ENCODE results near the gene PI3. TPM values are rescaled to one million over a fixed set of nuclear protein-coding genes. Genes with fewer than 3 reads are reported as not detected.
"Not testable (repeated sequence)": the region's sequence is repeated elsewhere in the genome, so short reads cannot be mapped to it uniquely, and the experiment has no call there.

PI3 gene
- total and polyA plus RNA-seq, 7 experiments from 2014 or later, result not detected

DNA sequence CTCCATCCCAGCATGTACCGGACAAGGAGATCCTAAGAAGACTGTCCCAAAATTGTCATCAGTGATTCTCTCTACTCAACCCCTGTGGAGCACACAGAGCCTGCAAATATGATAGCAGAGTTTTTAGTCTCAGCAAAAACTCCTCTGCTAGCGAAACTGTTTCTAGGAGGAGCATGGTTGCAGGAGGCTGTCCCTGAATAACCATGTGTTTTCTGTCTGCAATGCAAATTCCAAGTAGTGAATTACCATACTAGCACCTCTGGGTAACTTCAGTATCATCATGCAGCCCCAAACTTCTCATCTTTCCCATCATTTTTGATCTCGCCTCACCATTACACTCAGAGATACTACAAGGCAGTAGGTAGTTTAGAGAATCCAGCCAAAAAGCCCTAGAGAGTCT is 25.6 kb upstream of the PI3 start:
- no peaks in the 10 kb centered on the region for H3K4me1 Mint-ChIP-seq
- DNase-seq (no peak), ATAC-seq (no peak)
- Histone ChIP-seq H3K27ac (ENCODE audit: low read depth, low read length) (no peak overlapping the region), H3K27me3 (ENCODE audit: control insufficient read depth in 2 of 2, insufficient read depth in 2 of 2, low read length in 2 of 2) (no peaks in the 10 kb centered on the region), H3K4me1 (ENCODE audit: control insufficient read depth in 2 of 2, insufficient read depth in 2 of 2, low read length in 2 of 2) (no peaks in the 10 kb centered on the region), H3K9me3 (ENCODE audit: control insufficient read depth in 2 of 3, low read length in 3 of 3) (no peaks in the 10 kb centered on the region), H3K36me3 (ENCODE audit: control insufficient read depth in 2 of 3, insufficient read depth in 3 of 3, low read length in 3 of 3) (no peaks in the 10 kb centered on the region), H3K4me3 (ENCODE audit: low read length) (no peak overlapping the region)
- intact Hi-C loops (cut with micrococcal nuclease), result no loop called here
- POLR2A ChIA-PET, result no interaction called here
- H3K9me3 Mint-ChIP-seq, result peaks cover 0 to 2% (median 0%) of the 10 kb centered on the region in 11 donors
- no peaks in the 10 kb centered on the region for H3K36me3 Mint-ChIP-seq
- H3K27me3 Mint-ChIP-seq, result peaks cover 27 to 42% (median 38%) of the 10 kb centered on the region in 5 donors
- CTCF ChIA-PET, result no interaction called here
- no peak overlapping the region for H3K4me3 Mint-ChIP-seq
- H3K27ac Mint-ChIP-seq, result no peak overlapping the region

DNA sequence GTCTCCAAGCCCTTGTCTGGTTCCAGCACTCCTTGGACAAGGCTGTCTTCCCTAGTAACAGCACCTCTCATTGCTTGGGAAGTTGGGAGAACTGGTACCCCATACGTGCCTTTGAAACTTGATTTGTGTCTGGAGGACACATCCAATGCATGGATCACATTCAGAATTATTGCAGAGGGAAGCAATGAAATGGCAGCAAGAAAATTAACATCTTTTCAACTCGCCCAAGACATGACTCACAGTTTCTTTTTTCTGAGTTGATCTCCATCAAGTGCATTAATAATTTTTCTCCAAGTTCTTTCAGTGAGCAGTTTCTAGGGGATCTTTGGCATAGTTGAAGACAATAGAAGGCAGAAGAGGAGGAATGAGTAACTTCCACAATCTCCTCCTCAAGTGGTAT is 22.3 kb upstream of the PI3 start:
- no peaks in the 10 kb centered on the region for H3K36me3 ChIP-seq (ENCODE audit: control insufficient read depth in 2 of 3, insufficient read depth in 3 of 3, low read length in 3 of 3)
- Mint-ChIP-seq H3K27ac (no peak overlapping the region), H3K36me3 (peaks cover 0 to 6% (median 0%) of the 10 kb centered on the region in 5 donors), H3K9me3 (peaks cover 0 to 24% (median 3%) of the 10 kb centered on the region in 11 donors), H3K4me3 (no peak overlapping the region), H3K27me3 (peaks cover 19 to 55% (median 43%) of the 10 kb centered on the region in 5 donors), H3K4me1 (peaks cover 0 to 2% (median 0%) of the 10 kb centered on the region in 7 donors)
- H3K4me3 ChIP-seq (ENCODE audit: low read length), result no peak overlapping the region
- POLR2A ChIA-PET, result no interaction called here
- CTCF ChIA-PET, result no interaction called here
- DNase-seq (no peak), ATAC-seq (no peak)
- H3K27me3 ChIP-seq (ENCODE audit: control insufficient read depth in 2 of 2, insufficient read depth in 2 of 2, low read length in 2 of 2), result no peaks in the 10 kb centered on the region
- no peaks in the 10 kb centered on the region for H3K9me3 ChIP-seq (ENCODE audit: control insufficient read depth in 2 of 3, low read length in 3 of 3)
- no peaks in the 10 kb centered on the region for H3K4me1 ChIP-seq (ENCODE audit: control insufficient read depth in 2 of 2, insufficient read depth in 2 of 2, low read length in 2 of 2)
- intact Hi-C loops (cut with micrococcal nuclease), result no loop called here
- H3K27ac ChIP-seq (ENCODE audit: low read depth, low read length), result no peak overlapping the region

DNA sequence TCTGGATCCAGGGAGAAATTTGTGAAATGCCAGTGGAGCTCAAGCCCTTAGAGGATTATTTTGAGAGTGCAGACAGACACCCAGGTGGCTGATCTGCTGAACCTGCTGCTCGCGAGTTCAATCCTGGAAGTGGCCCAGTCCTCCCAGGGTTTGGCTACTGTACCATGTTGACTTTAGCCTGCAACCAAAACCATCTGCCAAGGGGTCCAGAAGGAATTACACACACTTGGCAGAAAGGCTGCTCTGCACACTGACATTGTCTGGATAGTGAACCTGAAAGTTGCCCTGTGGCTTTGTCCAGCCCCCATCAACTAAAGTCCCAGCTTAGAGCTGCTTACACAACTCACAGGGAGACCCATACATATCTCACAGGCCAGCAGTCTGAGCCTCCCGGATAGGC is 21.6 kb upstream of the PI3 start:
- Mint-ChIP-seq H3K27me3 (peaks cover 16 to 56% (median 42%) of the 10 kb centered on the region in 5 donors), H3K4me3 (no peak overlapping the region), H3K4me1 (peaks cover 0 to 2% (median 0%) of the 10 kb centered on the region in 7 donors), H3K36me3 (peaks cover 0 to 6% (median 0%) of the 10 kb centered on the region in 5 donors), H3K9me3 (peaks cover 0 to 31% (median 3%) of the 10 kb centered on the region in 11 donors), H3K27ac (no peak overlapping the region)
- H3K27ac ChIP-seq (ENCODE audit: low read depth, low read length), result no peak overlapping the region
- H3K4me1 ChIP-seq (ENCODE audit: control insufficient read depth in 2 of 2, insufficient read depth in 2 of 2, low read length in 2 of 2), result no peaks in the 10 kb centered on the region
- DNase-seq (no peak), ATAC-seq (no peak)
- CTCF ChIA-PET, result no interaction called here
- H3K4me3 ChIP-seq (ENCODE audit: low read length), result no peak overlapping the region
- no peaks in the 10 kb centered on the region for H3K27me3 ChIP-seq (ENCODE audit: control insufficient read depth in 2 of 2, insufficient read depth in 2 of 2, low read length in 2 of 2)
- no peaks in the 10 kb centered on the region for H3K36me3 ChIP-seq (ENCODE audit: control insufficient read depth in 2 of 3, insufficient read depth in 3 of 3, low read length in 3 of 3)
- H3K9me3 ChIP-seq (ENCODE audit: control insufficient read depth in 2 of 3, low read length in 3 of 3), result peaks cover 0 to 7% (median 0%) of the 10 kb centered on the region in 3 experiments
- intact Hi-C loops (cut with micrococcal nuclease), result no loop called here
- POLR2A ChIA-PET, result no interaction called here

DNA sequence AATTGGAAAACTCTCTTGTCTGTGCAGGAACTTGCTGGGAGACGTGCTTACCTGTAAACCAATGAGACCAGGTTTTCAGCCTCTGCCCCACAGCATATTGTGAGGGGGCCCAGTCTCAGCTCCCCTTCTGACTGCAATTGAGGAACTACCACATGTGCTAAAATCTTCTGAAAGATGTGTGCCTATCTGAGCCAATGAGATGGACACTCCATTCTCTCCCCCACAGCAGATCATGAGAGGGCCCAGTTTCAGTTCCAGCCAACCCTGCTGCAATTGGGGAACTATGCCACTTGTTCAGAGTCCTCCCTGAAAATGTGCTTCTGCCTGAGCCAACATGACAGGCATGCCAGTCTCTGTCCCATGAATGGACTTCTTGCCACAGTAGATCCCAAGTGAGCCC is 20.9 kb upstream of the PI3 start:
- H3K27me3 Mint-ChIP-seq, result peaks cover 19 to 57% (median 40%) of the 10 kb centered on the region in 5 donors
- Histone ChIP-seq H3K27ac (ENCODE audit: low read depth, low read length) (no peak overlapping the region), H3K9me3 (ENCODE audit: control insufficient read depth in 2 of 3, low read length in 3 of 3) (peaks cover 0 to 12% (median 0%) of the 10 kb centered on the region in 3 experiments), H3K4me1 (ENCODE audit: control insufficient read depth in 2 of 2, insufficient read depth in 2 of 2, low read length in 2 of 2) (no peaks in the 10 kb centered on the region), H3K4me3 (ENCODE audit: low read length) (no peak overlapping the region), H3K36me3 (ENCODE audit: control insufficient read depth in 2 of 3, insufficient read depth in 3 of 3, low read length in 3 of 3) (no peaks in the 10 kb centered on the region), H3K27me3 (ENCODE audit: control insufficient read depth in 2 of 2, insufficient read depth in 2 of 2, low read length in 2 of 2) (no peaks in the 10 kb centered on the region)
- H3K4me1 Mint-ChIP-seq, result peaks cover 0 to 2% (median 0%) of the 10 kb centered on the region in 7 donors
- peaks cover 0 to 37% (median 7%) of the 10 kb centered on the region in 11 donors for H3K9me3 Mint-ChIP-seq
- intact Hi-C loops (cut with micrococcal nuclease), result no loop called here
- H3K36me3 Mint-ChIP-seq, result peaks cover 0 to 6% (median 4%) of the 10 kb centered on the region in 5 donors
- no peak overlapping the region for H3K4me3 Mint-ChIP-seq
- POLR2A ChIA-PET, result no interaction called here
- ATAC-seq, result peak; percentile 71
- CTCF ChIA-PET, result no interaction called here
- no peak for DNase-seq
- H3K27ac Mint-ChIP-seq, result no peak overlapping the region

DNA sequence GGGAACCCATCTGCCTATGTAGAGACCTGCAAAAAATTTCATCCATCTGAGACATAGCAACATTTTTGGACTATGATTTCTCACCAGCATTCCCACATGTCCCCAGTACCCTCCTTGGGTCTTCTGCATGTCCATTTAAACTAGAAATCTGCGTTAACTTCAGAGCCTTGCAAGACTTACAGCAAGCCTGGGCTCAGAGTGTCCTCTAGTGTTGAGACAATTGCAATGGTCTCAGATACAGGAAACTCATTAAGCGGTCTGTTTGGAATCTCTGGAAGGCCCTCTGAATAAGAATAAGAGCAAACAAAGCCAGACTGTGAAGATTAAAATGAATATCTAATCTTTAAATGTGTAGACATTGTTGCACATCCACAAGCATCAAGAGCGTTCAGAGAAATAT is 20.5 kb upstream of the PI3 start:
- Mint-ChIP-seq H3K27me3 (peaks cover 20 to 59% (median 38%) of the 10 kb centered on the region in 5 donors), H3K4me3 (no peak overlapping the region), H3K4me1 (peaks cover 0 to 2% (median 0%) of the 10 kb centered on the region in 7 donors), H3K27ac (no peak overlapping the region), H3K36me3 (peaks cover 0 to 10% (median 6%) of the 10 kb centered on the region in 5 donors), H3K9me3 (peaks cover 0 to 42% (median 12%) of the 10 kb centered on the region in 11 donors)
- H3K27me3 ChIP-seq (ENCODE audit: control insufficient read depth in 2 of 2, insufficient read depth in 2 of 2, low read length in 2 of 2), result no peaks in the 10 kb centered on the region
- H3K9me3 ChIP-seq (ENCODE audit: control insufficient read depth in 2 of 3, low read length in 3 of 3), result peaks cover 0 to 17% (median 0%) of the 10 kb centered on the region in 3 experiments
- no peaks in the 10 kb centered on the region for H3K36me3 ChIP-seq (ENCODE audit: control insufficient read depth in 2 of 3, insufficient read depth in 3 of 3, low read length in 3 of 3)
- DNase-seq (no peak), ATAC-seq (no peak)
- no peak overlapping the region for H3K27ac ChIP-seq (ENCODE audit: low read depth, low read length)
- ChIA-PET CTCF (no interaction called here), POLR2A (no interaction called here)
- H3K4me1 ChIP-seq (ENCODE audit: control insufficient read depth in 2 of 2, insufficient read depth in 2 of 2, low read length in 2 of 2), result no peaks in the 10 kb centered on the region
- H3K4me3 ChIP-seq (ENCODE audit: low read length), result no peak overlapping the region
- intact Hi-C loops (cut with micrococcal nuclease), result no loop called here

DNA sequence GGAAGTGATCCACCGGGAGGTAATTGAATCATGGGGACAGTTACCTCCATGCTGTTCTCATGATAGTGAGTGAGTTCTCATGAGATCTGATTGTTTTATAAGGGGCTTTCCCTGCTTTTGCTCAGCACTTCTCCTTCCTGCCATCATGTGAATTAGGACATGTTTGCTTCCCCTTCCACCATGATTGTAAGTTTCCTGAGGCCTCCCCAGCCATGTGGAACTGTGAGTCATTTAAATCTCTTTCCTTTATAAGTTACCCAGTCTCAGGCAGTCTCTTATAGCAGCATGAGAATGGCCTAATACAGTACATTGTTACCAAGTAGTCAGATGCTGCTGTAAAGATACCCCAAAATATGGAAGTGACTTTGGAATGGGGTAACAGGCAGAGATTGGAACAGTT is 19.9 kb upstream of the PI3 start:
- POLR2A ChIA-PET; CTCF ChIA-PET; H3K36me3 Mint-ChIP-seq; H3K4me1 Mint-ChIP-seq; H3K4me3 ChIP-seq (ENCODE audit: low read length); H3K36me3 ChIP-seq (ENCODE audit: control insufficient read depth in 2 of 3, insufficient read depth in 3 of 3, low read length in 3 of 3); DNase-seq; H3K4me1 ChIP-seq (ENCODE audit: control insufficient read depth in 2 of 2, insufficient read depth in 2 of 2, low read length in 2 of 2); intact Hi-C loops (cut with micrococcal nuclease); H3K4me3 Mint-ChIP-seq; H3K27me3 ChIP-seq (ENCODE audit: control insufficient read depth in 2 of 2, insufficient read depth in 2 of 2, low read length in 2 of 2); H3K27ac ChIP-seq (ENCODE audit: low read depth, low read length); H3K27ac Mint-ChIP-seq: not testable (repeated sequence)
- Mint-ChIP-seq H3K27me3 (peaks cover 20 to 55% (median 40%) of the 10 kb centered on the region in 5 donors), H3K9me3 (peaks cover 0 to 48% (median 16%) of the 10 kb centered on the region in 11 donors)
- ATAC-seq, result peak; percentile 60
- peaks cover 0 to 20% (median 0%) of the 10 kb centered on the region in 3 experiments for H3K9me3 ChIP-seq (ENCODE audit: control insufficient read depth in 2 of 3, low read length in 3 of 3)

DNA sequence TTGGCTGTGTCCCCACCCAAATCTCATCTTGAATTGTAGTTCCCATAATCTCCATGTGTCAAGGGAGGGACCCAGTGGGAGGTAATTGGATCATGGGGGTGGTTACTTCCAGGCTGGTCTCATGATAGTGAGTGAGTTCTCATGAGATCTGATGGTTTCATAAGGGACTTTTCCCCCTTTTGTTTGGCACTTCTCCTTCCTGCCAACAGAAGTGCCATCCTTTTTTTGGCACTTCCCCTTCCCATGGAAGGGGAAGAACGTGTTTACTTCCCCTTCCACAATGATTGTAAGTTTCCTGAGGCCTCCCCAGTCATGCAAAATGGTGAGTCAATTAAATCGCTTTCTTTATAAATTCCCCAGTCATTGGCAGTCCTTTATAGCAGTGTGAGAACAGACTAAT is 18.0 kb upstream of the PI3 start:
- intact Hi-C loops (cut with micrococcal nuclease), result no loop called here
- CTCF ChIA-PET, result no interaction called here
- H3K4me3 Mint-ChIP-seq, result no peak overlapping the region
- DNase-seq (no peak), ATAC-seq (peak; percentile 31)
- H3K36me3 Mint-ChIP-seq, result peaks cover 0 to 15% (median 6%) of the 10 kb centered on the region in 5 donors
- POLR2A ChIA-PET, result no interaction called here
- H3K4me1 Mint-ChIP-seq, result peaks cover 0 to 2% (median 0%) of the 10 kb centered on the region in 7 donors
- H3K36me3 ChIP-seq (ENCODE audit: control insufficient read depth in 2 of 3, insufficient read depth in 3 of 3, low read length in 3 of 3), result no peaks in the 10 kb centered on the region
- H3K9me3 ChIP-seq (ENCODE audit: control insufficient read depth in 2 of 3, low read length in 3 of 3), result peaks cover 0 to 20% (median 0%) of the 10 kb centered on the region in 3 experiments
- no peak overlapping the region for H3K27ac ChIP-seq (ENCODE audit: low read depth, low read length)
- peaks cover 29 to 54% (median 50%) of the 10 kb centered on the region in 5 donors for H3K27me3 Mint-ChIP-seq
- H3K27ac Mint-ChIP-seq, result no peak overlapping the region
- peaks cover 0 to 64% (median 19%) of the 10 kb centered on the region in 11 donors for H3K9me3 Mint-ChIP-seq
- H3K27me3 ChIP-seq (ENCODE audit: control insufficient read depth in 2 of 2, insufficient read depth in 2 of 2, low read length in 2 of 2), result no peaks in the 10 kb centered on the region
- no peak overlapping the region for H3K4me3 ChIP-seq (ENCODE audit: low read length)
- no peaks in the 10 kb centered on the region for H3K4me1 ChIP-seq (ENCODE audit: control insufficient read depth in 2 of 2, insufficient read depth in 2 of 2, low read length in 2 of 2)

Measured in naive thymus-derived CD4-positive, alpha-beta T cell (primary cell).